Measurements from ENCODE around the gene PARVA.

DNA sequence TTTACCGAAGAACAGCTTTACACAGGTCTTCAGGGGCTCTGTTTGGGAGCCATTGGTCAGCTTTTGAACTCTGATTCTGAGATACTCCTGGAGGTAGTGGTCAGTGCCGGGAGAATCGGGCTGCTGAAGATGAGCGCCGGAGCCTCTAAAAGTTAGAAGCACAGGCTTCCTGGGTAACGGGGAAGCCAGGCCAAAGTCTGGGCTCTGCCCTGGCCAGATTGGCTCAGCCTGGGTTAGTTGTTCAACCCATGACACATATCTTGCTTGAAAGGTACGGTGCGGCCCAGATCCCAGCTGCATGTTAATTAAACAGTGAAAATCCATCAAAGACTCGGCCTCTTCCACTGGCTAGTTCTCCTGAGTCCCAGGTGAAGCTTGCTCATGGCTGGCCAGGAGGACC, 18.0 kb downstream of the PARVA start:
- TF ChIP-seq REST (IDR thresholded peaks at IDR 0.05; ENCODE audit: insufficient read depth in 1 of 2, low read depth in 2 of 2, low read length in 2 of 2) (no peak), POLR2AphosphoS5 (IDR thresholded peaks at IDR 0.05; ENCODE audit: low read depth, low read length) (no peak), TAF1 (IDR thresholded peaks at IDR 0.05; ENCODE audit: borderline replicate concordance, insufficient read depth, low read length) (no peak), FOXP2 (optimal IDR thresholded peaks at IDR 0.05; ENCODE audit: borderline replicate concordance, extremely low read depth, extremely low read length, insufficient read depth) (no peak)
